ENCODE results near the gene SLMAP.

DNA sequence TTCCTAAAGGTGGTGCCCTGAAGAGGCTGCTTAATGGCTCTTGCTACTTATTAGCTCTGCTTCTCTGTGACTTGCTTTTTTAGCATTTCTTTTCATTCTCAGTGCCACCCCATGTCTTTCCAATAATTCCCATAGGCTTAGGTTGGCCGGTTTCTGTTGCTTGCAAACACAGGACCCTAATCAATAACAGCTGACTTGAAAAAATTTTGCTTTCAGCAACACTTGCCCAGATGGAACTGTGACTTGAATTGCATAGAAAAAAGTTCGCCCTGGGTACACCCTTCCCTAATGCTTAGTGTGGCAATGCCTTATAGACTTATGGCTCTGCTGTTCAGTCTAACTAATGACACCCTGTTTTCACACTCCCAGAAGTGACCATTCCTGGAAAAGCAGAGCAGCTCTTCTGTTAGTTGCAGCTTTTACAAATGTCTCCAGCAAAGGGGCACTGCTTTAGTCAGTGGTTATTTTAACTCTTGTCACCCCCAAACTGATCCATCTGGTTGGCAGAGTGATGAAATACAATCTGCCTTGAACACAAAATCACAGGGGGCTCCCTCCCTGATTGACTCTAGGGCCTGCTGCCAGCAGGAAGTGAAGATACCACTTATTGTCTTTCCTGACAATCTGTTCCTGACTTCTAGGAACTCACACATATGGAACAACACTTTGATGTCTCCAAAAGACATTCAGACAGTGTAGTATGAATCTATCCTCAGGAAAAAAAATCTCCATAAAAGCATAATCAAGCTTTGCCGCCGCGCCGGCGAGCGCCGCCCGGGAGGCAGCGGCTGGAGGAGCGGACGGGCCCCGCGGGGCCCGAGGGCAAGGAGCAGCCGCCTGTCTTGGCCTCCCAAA lies 9.7 kb upstream of the SLMAP start:
- TF ChIP-seq SMAD1 (CRISPR knock-in tag; IDR thresholded peaks at IDR 0.05; ENCODE audit: borderline replicate concordance, low read depth) (no peak), NCOA2 (CRISPR knock-in tag; IDR thresholded peaks at IDR 0.05) (no peak), ZNF282 (IDR thresholded peaks at IDR 0.05; ENCODE audit: partially characterized antibody) (no peak), ZNF335 (CRISPR knock-in tag; IDR thresholded peaks at IDR 0.05) (no peak), NRL (CRISPR knock-in tag; IDR thresholded peaks at IDR 0.05; ENCODE audit: borderline replicate concordance) (no peak), RCOR2 (CRISPR knock-in tag; IDR thresholded peaks at IDR 0.05) (no peak), CREM (IDR thresholded peaks at IDR 0.05) (no peak), CREM (CRISPR knock-in tag; IDR thresholded peaks at IDR 0.05) (no peak)
- TF ChIP-seq, protein P1, sequence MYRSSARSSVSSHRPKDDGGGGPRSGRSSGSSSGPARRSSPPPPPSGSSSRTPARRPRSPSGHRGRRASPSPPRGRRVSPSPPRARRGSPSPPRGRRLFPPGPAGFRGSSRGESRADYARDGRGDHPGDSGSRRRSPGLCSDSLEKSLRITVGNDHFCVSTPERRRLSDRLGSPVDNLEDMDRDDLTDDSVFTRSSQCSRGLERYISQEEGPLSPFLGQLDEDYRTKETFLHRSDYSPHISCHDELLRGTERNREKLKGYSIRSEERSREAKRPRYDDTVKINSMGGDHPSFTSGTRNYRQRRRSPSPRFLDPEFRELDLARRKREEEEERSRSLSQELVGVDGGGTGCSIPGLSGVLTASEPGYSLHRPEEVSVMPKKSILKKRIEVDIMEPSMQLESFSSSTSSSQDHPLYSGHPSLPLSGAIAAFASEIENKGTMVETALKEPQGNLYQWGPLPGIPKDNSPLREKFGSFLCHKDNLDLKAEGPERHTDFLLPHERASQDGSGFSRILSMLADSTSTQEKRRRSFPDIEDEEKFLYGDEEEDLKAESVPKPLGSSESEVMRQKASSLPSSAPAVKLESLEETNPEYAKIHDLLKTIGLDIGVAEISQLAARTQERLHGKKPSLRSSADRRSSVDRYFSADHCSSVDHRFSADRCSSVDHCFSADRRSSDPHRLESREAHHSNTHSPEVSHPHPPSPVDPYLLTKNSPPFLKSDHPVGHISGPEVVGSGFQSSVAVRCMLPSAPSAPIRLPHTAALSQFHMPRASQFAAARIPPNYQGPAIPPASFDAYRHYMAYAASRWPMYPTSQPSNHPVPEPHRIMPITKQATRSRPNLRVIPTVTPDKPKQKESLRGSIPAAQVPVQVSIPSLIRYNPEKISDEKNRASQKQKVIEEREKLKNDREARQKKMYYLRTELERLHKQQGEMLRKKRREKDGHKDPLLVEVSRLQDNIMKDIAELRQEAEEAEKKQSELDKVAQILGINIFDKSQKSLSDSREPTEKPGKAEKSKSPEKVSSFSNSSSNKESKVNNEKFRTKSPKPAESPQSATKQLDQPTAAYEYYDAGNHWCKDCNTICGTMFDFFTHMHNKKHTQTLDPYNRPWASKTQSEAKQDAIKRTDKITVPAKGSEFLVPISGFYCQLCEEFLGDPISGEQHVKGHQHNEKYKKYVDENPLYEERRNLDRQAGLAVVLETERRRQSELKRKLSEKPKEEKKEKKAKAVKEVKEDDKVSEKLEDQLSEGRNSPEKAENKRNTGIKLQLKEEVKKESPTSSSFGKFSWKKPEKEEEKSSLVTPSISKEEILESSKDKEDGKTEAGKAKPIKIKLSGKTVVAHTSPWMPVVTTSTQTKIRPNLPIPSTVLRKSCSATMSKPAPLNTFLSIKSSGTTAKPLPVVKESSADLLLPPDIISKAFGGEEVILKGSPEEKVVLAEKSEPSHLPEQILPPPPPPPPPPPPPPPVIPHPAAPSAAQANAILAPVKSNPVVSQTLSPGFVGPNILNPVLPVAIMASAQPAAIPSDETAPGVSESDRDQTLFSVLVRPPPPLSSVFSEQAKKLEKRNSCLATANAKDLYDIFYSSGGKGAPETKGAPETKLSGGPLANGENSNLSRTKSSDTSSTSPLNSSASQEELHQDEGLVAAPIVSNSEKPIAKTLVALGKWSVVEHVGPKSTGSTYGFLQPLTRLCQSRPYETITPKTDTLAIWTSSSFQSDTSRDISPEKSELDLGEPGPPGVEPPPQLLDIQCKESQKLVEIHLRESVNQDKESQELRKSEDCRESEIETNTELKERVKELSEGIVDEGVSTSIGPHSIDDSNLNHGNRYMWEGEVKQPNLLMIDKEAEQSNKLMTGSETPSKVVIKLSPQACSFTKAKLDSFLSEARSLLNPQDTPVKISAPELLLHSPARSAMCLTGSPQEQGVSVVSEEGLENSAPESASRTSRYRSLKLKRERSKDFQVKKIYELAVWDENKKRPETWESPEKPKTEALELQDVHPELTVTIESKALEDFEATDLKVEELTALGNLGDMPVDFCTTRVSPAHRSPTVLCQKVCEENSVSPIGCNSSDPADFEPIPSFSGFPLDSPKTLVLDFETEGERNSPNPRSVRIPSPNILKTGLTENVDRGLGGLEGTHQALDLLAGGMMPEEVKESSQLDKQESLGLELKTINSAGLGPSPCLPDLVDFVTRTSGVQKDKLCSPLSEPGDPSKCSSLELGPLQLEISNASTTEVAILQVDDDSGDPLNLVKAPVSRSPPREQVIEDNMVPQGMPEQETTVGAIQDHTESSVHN (CRISPR knock-in tag; IDR thresholded peaks at IDR 0.05) = no peak
- TF ChIP-seq, protein P2, sequence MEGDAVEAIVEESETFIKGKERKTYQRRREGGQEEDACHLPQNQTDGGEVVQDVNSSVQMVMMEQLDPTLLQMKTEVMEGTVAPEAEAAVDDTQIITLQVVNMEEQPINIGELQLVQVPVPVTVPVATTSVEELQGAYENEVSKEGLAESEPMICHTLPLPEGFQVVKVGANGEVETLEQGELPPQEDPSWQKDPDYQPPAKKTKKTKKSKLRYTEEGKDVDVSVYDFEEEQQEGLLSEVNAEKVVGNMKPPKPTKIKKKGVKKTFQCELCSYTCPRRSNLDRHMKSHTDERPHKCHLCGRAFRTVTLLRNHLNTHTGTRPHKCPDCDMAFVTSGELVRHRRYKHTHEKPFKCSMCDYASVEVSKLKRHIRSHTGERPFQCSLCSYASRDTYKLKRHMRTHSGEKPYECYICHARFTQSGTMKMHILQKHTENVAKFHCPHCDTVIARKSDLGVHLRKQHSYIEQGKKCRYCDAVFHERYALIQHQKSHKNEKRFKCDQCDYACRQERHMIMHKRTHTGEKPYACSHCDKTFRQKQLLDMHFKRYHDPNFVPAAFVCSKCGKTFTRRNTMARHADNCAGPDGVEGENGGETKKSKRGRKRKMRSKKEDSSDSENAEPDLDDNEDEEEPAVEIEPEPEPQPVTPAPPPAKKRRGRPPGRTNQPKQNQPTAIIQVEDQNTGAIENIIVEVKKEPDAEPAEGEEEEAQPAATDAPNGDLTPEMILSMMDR (CRISPR knock-in tag; IDR thresholded peaks at IDR 0.05) = no peak
- TF ChIP-seq, protein P3, sequence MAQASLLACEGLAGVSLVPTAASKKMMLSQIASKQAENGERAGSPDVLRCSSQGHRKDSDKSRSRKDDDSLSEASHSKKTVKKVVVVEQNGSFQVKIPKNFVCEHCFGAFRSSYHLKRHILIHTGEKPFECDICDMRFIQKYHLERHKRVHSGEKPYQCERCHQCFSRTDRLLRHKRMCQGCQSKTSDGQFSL (CRISPR knock-in tag; IDR thresholded peaks at IDR 0.05) = no peak
